A673 (cell line): ENCODE results near the gene LIX1L. TPM values are rescaled to one million over a fixed set of nuclear protein-coding genes. Genes with fewer than 3 reads are reported as not detected.
"Not testable (repeated sequence)": the region's sequence is repeated elsewhere in the genome, so short reads cannot be mapped to it uniquely, and the experiment has no call there.

ENCODE experiments used
- BruUV-seq: library from RNA; stranded (reverse); fragments of 400-500 nt; replicated peaks from 2 replicates; lab custom pipeline; 2021; lab: Mats Ljungman, UMichigan
- CTCF ChIA-PET: fragments of 300-600 bp; sonication (Branson Sonifier 250); formaldehyde crosslinking; loops from one replicate; lab custom pipeline; 2022; ENCODE audit warnings: antibody characterized with exemption; lab: Charles Lee
- POLR2A ChIA-PET: fragments of 300-600 bp; sonication (Branson Sonifier 250); formaldehyde crosslinking; loops from one replicate; lab custom pipeline; 2022; ENCODE audit warnings: antibody characterized with exemption; ENCODE audit not compliant: low non-redundant PET; lab: Charles Lee
- DNase-seq: peaks from one replicate; pipeline ENCODE4 v3.0.0-alpha.2; 2015; ENCODE audit warnings: low spot score
- H3K27ac ChIP-seq: fragments of 200-600 bp; sonication (generic); 2 replicates; pipeline ENCODE4 v1.5.1; 2016; ENCODE audit warnings: mixed run types, low read depth, mild to moderate bottlenecking, mixed read lengths, antibody characterized with exemption, low read length; ENCODE audit not compliant: poor library complexity, severe bottlenecking
- H3K27me3 ChIP-seq: fragments of 200-600 bp; sonication (generic); replicated peaks from 2 replicates; pipeline ENCODE4 v1.6.1; 2017; ENCODE audit warnings: mixed run types, low read depth, mild to moderate bottlenecking, mixed read lengths, antibody characterized with exemption, low read length; ENCODE audit not compliant: insufficient read depth, poor library complexity
- H3K36me3 ChIP-seq: fragments of 200-600 bp; sonication (generic); 2 replicates; pipeline ENCODE4 v1.6.1; 2016; ENCODE audit warnings: mixed run types, mild to moderate bottlenecking, mixed read lengths, antibody characterized with exemption, low read length; ENCODE audit not compliant: insufficient read depth, poor library complexity, severe bottlenecking
- H3K4me1 ChIP-seq: fragments of 200-600 bp; sonication (generic); 2 replicates; pipeline ENCODE4 v1.6.1; 2017; ENCODE audit warnings: mixed run types, mild to moderate bottlenecking, mixed read lengths, antibody characterized with exemption, low read length; ENCODE audit not compliant: insufficient read depth, poor library complexity, severe bottlenecking
- H3K4me3 ChIP-seq: fragments of 200-600 bp; sonication (generic); 2 replicates; pipeline ENCODE4 v1.5.1; 2016; ENCODE audit warnings: low read depth, mixed run types, mild to moderate bottlenecking, mixed read lengths, low read length; ENCODE audit not compliant: poor library complexity, severe bottlenecking
- H3K9me3 ChIP-seq: fragments of 200-600 bp; sonication (generic); 2 replicates; pipeline ENCODE4 v1.6.1; 2016; ENCODE audit warnings: mixed run types, low read depth, mild to moderate bottlenecking, mixed read lengths, antibody characterized with exemption, low read length; ENCODE audit not compliant: poor library complexity, severe bottlenecking
- CTCF ChIP-seq: fragments of 300-800, 200-600 bp; sonication (generic); conservative IDR thresholded peaks from 2 replicates; pipeline ENCODE4 v1.5.1; 2017; ENCODE audit warnings: low read depth, mild to moderate bottlenecking, antibody characterized with exemption, low read length, moderate library complexity, mixed read lengths
- EZH2 ChIP-seq: fragments of 200-600 bp; sonication (generic); IDR thresholded peaks from 2 replicates; pipeline ENCODE4 v1.6.1; 2017; ENCODE audit warnings: borderline replicate concordance, low read depth, mild to moderate bottlenecking, mixed read lengths, antibody characterized with exemption, low read length; ENCODE audit not compliant: poor library complexity, severe bottlenecking
- intact Hi-C: fragments of 100-400 bp; cut with micrococcal nuclease; formaldehyde crosslinking; loops from one replicate; pipeline ENCODE4 v1.10.0; 2022; ENCODE audit not compliant: unreplicated experiment
- total RNA-seq: library from RNA; stranded (reverse); gene quantifications from 2 replicates; pipeline ENCODE4 v1.2.3, GENCODE V29; 2021

LIX1L gene
- total RNA-seq, 1 experiment from 2014 or later, result 40.1 TPM

- BruUV-seq, result no TSS peak
- Histone ChIP-seq H3K4me3 (no peak overlapping the region), H3K4me1 (peaks cover 22% of the 10 kb centered on the region), H3K27ac (no peak overlapping the region), H3K9me3 (no peaks in the 10 kb centered on the region), H3K27me3 (no peaks in the 10 kb centered on the region), H3K36me3 (peaks cover 20% of the 10 kb centered on the region)
- no peak for TF ChIP-seq CTCF
- TF ChIP-seq EZH2, result no peak
- ChIA-PET POLR2A (interaction anchor here (0.7 kb wide), 1 partner anchor 81 kb away, joined by 4 read pairs; no protein-coding TSS in a partner anchor), CTCF (no interaction called here)
- intact Hi-C loops, result no loop called here
- DNase-seq, result no peak
Observed at GRCh38 chr1:145922266-145922665, 35.6 kb downstream of the LIX1L start.

- POLR2A ChIA-PET, CTCF ChIA-PET, intact Hi-C loops, BruUV-seq, H3K9me3 ChIP-seq, H3K27ac ChIP-seq, H3K27me3 ChIP-seq, DNase-seq: not testable (repeated sequence)
- peaks cover 17% of the 10 kb centered on the region for H3K36me3 ChIP-seq
- peaks cover 16% of the 10 kb centered on the region for H3K4me1 ChIP-seq
- peak overlapping the region; percentile 78 for H3K4me3 ChIP-seq
Observed at GRCh38 chr1:145920297-145920696, 37.5 kb downstream of the LIX1L start.

GRCh38 chr1:145918992-145919939 lies 38.6 kb downstream of the LIX1L start:
- H3K27me3 ChIP-seq, result no peaks in the 10 kb centered on the region

More at GRCh38 chr1:145918992-145919939, 38.6 kb downstream of the LIX1L start:
- CTCF ChIA-PET, result interaction anchor here (0.6 to 1.0 kb wide), 2 partner anchors 8 to 10 kb away, joined by 3 to 4 read pairs; partner anchors contain the start of genes ITGA10 and RBM8A
- intact Hi-C loops, result loop anchor here (2.0 kb wide), 2 partner anchors 26 to 60 kb away; partner anchors contain the start of gene PIAS3
- Histone ChIP-seq H3K9me3 (no peaks in the 10 kb centered on the region), H3K4me1 (peaks cover 16% of the 10 kb centered on the region), H3K36me3 (peaks cover 20% of the 10 kb centered on the region), H3K4me3 (peak overlapping the region; percentile 78), H3K27ac (peak overlapping the region; percentile 94)
- TF ChIP-seq CTCF (no peak), EZH2 (no peak)
- DNase-seq, result no peak
- no TSS peak for BruUV-seq
- POLR2A ChIA-PET, result interaction anchor here (0.6 kb wide), 2 partner anchors 16 to 38 kb away, joined by 4 to 8 read pairs; no protein-coding TSS in a partner anchor
